DMS153 treated with DMSO at 0.1 percent for 48 hours (cell line): Measurements from ENCODE around the gene NAIF1.

Experiments
- DNase-seq: peaks from one replicate; lab custom pipeline; 2025; ENCODE audit not compliant: unreplicated experiment; lab: John Stamatoyannopoulos, UW

Gene NAIF1

GRCh38 chr9:128102861-128103588, 35.9 kb upstream of the NAIF1 start:
- DNase-seq = no peak

DNA sequence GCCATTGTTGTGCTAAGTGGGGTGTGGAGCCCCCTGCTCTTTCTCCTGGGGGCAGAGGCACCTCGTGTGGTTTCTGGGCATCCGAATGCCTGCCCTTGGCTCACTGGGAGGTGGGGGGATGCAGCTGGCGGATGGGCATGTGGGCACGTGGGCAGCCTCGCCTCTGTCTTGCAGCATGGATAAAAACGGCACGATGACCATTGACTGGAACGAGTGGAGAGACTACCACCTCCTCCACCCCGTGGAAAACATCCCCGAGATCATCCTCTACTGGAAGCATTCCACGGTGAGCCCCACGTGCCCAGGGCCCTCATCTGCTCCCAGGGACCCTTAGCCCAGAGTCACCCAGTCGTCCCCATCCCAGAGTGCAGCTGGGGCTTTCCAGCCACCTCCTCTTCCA, 35.1 kb upstream of the NAIF1 start:
- no peak for DNase-seq

DNA sequence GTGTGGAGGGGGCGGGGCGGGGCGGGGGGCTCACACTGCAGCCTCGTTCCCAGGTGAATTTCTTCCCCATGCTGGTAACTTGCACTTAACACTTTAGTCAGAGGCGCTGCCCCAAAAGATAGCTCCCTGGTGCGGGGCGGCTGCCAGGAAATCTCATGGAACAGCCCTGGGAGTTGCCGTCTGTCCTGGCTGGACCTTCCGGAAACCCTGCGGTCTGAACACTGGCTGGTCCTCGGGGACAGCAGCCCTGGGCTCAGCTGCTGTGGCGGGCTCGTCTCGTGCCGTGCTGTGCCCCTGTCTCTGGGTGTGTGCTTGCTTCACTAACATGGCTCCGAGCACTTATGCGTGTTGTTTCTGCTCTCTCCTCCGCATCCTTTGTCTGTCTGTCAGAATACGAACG, 34.6 kb upstream of the NAIF1 start:
- DNase-seq = no peak

GRCh38 chr9:128101231-128101661, 34.1 kb upstream of the NAIF1 start:
- DNase-seq = no peak

- DNase-seq = no peak
These were observed 33.5 kb upstream of the NAIF1 start for GRCh38 chr9:128100581-128100980.

DNA sequence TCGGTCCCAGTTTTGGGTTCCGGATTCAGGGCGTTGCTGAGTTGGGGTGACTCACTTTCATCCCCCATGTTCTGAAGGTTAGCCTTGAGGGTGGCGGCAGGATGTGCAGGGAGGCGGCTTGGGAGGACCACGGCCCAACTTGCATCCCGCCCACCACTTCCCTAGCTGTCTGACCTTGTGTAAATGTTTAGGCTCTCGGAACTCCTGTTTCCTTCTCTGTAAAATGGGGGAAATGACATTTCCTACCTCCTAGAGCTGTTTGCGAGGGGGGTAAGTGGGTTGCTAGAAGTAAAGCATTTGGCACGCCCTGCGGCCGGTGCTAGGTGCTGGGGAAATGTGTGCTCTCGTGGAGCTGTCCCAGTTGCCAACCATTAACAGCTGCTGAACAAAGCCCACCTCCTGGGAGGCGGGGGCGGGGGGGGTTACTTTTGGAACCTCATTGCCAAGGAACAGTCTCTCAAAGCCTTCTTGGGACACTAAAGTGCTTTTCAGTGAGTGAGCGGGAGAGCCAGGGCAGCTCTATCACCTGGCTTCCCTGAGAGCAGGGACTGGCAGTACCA, 32.9 kb upstream of the NAIF1 start:
- DNase-seq = no peak

DNA sequence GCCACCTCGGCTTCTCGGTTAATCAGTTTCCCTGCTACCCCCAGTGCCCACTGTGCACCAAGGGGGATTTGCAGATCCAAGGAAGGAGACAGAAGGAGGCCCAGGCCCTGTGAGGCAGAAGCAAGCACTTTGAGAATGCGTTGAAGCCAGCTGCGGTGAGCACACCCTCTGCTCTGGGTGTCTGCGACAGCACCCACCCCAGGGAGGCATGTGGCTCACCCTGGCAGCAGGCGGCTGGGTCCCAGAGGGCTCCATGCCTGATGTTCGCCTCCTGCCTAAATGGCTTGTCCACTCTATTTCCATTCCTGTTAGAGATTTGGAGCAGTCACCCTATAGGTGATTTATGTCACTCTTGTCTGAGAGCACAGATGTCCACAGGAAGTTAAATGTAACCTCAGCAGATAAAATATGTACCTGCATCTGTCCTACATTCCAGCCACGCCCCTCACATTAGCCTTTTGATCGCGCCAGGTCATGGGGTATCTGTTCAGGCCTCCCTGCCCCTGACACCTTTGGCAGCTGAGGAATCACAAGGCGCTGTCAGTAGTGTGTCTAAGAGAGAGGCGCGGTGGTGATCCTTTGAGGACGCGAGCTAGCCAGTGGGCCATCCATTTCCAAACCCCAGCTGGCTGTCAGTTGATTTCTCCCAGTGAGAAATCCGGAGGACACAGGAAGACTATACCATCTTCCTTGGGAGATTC, 32.3 kb upstream of the NAIF1 start:
- no peak for DNase-seq

DNA sequence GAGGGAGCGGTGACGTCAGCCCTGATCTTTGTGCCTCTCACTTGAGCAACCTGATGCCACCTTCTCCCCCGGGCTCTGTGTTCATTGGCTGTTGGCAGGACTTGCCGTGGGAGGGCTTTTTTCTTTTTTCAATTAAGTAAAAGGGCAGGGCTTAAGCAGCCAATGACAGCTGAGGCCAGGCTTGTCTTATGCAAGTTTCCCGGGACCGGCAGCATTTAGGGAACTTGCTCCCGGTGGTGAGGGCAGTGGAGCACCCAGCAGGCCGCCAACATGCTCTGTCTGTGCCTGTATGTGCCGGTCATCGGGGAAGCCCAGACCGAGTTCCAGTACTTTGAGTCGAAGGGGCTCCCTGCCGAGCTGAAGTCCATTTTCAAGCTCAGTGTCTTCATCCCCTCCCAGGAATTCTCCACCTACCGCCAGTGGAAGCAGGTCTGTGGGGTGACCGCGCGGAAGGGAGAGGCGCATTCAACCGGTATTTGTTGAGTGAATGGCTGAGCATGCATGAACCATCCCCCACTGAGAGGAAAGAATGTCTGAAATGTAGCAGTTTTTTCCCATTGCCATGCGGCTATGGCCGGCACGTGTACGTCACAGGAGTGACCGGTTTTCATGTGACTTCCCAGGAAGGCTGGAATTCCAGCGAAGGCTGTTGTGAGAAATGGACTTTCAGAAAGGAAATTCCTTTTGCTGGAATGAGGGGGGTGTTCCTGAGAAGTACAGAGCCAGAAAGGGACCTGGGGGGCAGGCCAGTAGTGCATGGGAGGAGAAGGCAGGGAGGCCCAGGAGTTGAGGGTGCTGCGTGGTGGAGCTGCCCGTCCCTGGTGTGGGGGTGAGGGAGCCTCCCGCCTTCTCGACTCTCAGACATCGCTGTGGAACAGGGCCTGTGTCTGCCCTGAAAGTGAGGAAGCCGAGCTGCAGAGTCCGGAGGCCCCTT, 31.4 kb upstream of the NAIF1 start:
- DNase-seq = peak; percentile 95

DNA sequence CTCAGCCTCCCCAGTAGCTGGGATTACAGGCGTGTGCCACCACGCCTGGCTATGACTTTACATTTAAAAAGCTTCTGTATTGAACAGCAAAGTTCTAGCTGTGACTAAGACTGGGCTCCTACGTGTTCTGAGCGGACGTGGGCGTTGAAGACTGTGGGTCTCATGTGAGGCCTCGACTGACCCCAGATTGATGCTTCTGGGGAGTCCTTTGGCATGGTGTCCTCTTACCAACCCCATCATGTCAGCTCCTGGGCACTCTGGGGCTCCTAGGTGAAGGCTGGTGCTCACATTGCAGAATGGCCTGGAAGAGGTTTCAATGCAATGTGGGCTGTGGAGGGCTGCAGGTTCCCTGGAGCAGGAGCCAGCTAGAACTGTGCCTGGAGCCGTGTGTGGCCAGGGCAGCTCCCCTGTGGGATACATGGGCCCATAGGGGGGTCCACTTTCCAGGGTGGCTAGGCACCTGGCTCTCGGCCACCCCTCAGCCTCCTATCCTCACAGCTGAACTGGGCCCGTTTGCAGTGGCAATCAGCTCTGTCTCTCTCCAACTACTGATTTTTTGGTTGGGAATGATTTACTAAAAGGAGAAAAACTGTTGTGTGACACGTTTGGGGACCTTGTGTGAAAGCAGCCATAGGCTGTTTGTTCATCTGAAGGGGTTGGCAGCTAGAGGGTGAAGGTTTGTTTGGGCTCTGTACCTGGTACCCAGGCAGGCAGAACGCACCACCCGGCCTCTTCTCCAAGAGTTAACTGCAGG, 30.6 kb upstream of the NAIF1 start:
- no peak for DNase-seq

- DNase-seq = no peak
These were observed 29.8 kb upstream of the NAIF1 start for GRCh38 chr9:128096616-128097536.

- DNase-seq = no peak
These were observed 27.9 kb upstream of the NAIF1 start for GRCh38 chr9:128094950-128095544.

GRCh38 chr9:128094166-128094949, 27.2 kb upstream of the NAIF1 start:
- peak; percentile 79 for DNase-seq

- DNase-seq = no peak
These were observed 25.9 kb upstream of the NAIF1 start for GRCh38 chr9:128093011-128093410.

GRCh38 chr9:128092199-128092977, 25.3 kb upstream of the NAIF1 start:
- no peak for DNase-seq

DNA sequence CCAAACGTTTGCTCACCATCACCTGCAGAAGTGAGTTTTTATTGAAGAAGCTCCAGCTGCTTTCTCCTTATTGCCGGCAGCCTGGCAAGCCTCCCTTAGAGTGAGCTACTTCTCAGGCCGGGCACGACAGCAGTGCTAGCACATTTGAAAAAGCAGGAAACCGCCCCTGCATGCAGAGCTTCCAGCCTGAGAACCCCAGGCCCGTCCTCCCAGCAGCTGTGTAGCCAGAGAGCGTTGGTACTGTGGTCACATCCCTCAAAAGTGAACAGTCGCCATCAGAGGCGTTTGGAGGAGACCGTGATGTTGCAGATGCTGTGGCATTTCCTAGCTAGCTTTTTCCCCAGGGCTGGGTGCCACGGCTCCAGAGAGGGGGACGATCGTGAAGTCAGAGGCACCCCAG, 24.5 kb upstream of the NAIF1 start:
- DNase-seq = no peak

DNA sequence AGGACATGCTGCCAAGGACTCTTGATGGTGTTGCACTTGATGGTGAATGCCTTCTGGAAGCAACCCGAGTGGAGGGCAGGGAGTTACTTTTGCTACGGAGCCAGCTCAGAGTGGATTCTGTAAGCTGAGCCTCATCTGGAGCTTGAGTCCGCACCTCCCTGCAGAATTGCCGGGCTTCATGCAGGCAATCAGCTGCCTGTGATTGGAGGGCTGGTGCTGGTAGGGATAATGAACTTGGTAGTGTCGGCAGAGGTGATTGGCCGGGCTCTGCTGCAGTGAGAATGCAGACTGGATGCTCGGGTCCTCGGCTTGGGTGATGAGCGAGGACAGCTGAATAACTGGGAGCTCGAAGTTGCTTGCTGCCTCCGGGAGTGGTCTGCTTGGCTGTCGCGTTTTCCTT, 24.0 kb upstream of the NAIF1 start:
- DNase-seq = no peak

DNA sequence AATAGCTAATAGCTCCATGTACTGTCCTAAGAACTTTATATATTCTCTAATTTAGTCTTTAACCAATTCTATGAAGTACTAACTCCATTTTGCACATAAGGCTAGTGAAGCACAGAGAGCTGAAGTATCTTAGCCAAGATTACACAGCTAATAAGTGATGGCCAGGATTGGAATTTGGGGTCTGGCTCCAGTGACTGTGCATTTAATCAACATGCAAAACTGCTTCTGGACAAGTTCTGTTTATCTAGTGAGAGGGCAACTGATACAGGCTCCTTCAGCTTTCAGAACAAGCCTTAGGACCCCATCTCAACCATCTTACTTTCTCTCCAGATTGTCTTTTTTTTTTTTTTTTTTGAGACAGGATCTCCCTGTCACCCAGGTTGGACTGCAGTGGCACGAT, 22.2 kb upstream of the NAIF1 start:
- DNase-seq = no peak
